ENCODE results near the gene RBM7.

DNA sequence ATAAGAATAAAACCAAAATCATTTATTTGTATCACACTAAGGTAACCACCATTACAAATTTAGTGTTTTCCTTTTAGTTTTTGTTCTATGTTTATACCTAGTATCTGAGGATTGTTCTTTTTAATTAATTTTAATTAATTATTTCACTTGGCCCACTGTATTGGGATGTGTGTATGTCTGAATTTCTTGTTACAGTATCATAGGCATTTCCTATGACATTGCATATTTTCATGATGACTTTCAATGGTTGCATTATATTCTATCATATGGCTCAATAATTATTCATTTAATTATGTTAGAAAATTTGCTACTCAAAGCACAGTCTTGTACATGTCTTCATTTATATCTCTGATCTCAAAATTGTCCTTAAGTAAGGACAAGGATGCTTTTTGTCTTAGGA lies 41.1 kb upstream of the RBM7 start:
- no peak for TF ChIP-seq CTCF (conservative IDR thresholded peaks at IDR 0.05; ENCODE audit: low read length)
- TF ChIP-seq EZH2phosphoT487 (IDR thresholded peaks at IDR 0.05; ENCODE audit: borderline replicate concordance, low read depth, low read length): no peak

All from OCI-LY7 (cell line).